Measurements from ENCODE around the gene RAD51AP2.
"Not testable (repeated sequence)": the region's sequence is repeated elsewhere in the genome, so short reads cannot be mapped to it uniquely, and the experiment has no call there.

Gene RAD51AP2

DNA sequence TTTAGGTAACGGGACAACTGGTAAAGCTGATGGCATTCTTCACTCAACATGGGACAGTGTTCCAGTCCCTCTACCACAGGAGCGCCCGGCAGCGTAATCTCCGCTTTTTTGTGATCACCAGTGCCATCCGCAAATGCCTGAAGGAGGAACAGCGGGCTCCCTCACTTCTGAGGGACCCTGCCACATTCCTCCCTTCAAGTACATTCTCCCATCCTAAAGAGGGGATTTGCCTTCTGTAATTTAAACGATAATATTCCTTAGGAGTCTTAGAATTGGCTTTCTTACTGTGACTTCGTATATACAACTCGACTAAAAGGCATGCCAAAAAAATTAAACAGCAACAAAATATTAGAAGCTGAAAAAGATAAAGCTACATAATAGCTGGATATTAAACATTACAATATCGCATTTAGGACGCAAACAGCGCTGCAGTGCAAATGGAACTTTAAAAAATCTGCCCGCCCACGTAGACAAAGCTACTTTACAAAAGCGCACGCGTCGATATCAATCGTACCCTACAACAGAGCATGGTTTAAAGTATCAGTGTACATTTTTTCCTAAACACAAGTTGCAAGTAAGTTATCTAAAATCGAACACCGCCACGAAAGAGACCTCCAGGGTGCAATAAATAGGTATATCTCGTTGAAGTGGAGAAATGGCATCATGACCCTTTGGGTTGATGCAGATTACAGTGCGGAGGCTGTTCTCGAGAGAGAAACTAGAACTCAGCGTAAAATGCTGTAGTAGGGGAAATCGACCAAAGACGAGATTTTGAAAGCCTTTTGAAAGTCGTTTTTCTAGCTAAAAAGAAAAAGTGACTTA lies 20.0 kb upstream of the RAD51AP2 start:
- no peak for DNase-seq (ENCODE audit: low read depth in 2 of 2)

- DNase-seq (ENCODE audit: low read depth in 2 of 2), result no peak
These were observed 18.2 kb upstream of the RAD51AP2 start for GRCh38 chr2:17536416-17536815.

DNA sequence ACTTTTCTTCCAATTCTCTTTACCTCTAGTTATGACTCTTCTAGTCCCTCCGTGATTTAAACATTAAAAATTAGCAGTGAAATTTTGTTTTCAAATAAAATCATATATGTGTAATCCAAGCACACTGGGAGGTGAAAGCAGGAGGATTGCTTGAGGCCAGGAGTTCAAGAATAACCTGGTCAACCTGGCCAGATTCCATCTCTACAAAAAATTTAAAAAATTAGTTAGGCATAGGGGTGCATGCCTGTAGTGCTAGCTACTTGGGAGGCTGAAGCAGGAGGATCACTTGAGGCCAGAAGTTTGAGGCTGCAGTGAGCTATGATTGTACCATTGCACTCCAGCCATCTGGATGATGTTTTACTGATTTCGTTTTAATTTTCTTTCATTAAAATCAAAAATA lies 15.3 kb upstream of the RAD51AP2 start:
- no peak for DNase-seq (ENCODE audit: low read depth in 2 of 2)

GRCh38 chr2:17529771-17530170 lies 11.5 kb upstream of the RAD51AP2 start:
- DNase-seq (ENCODE audit: low read depth in 2 of 2), result no peak

DNA sequence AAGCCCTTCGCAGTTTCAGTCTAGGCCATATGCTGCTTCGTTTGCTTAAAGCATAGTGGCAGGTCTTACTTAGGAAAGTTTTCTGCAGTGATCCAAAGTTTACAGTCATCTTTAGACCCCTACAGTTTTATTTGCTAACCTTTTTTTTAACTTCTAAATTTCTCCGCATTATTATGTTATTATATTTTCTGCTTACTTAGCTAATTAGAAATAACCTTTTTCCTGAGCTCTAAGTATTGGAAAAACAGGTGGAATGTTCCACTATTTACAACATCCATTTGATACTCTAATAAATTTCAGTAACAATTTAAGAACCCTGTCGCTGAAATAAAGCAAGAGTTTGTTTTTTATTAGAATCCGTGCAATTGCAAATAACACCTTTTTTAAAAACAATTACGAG lies 4.1 kb upstream of the RAD51AP2 start:
- no peak for DNase-seq (ENCODE audit: low read depth in 2 of 2)

- no peak for DNase-seq (ENCODE audit: low read depth in 2 of 2)
These were observed 3.4 kb upstream of the RAD51AP2 start for GRCh38 chr2:17521621-17522020.

- DNase-seq (ENCODE audit: low read depth in 2 of 2), result no peak
These were observed 2.5 kb upstream of the RAD51AP2 start for GRCh38 chr2:17520761-17521160.

DNA sequence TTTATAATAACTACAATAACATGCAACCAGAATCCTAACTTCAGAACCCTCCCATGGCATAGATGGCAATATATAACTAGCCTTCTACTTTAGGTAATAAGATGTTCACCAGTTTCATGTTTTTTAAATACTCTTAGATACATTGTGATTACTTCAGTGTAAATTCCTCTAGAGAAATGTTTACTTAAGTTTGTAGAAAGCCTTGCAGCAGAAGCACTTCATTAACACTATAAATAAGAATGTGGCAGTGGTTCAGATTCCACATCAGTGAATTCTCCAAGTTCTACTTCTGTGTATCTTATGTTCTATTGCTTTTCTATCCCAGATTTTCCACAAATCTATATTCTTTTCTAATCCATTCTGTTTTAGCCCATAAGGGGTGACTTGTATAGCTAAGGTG lies 1.2 kb upstream of the RAD51AP2 start:
- DNase-seq (ENCODE audit: low read depth in 2 of 2), result no peak

GRCh38 chr2:17517481-17518211 lies 594 bp downstream of the RAD51AP2 start:
- DNase-seq (ENCODE audit: low read depth in 2 of 2), result no peak

DNA sequence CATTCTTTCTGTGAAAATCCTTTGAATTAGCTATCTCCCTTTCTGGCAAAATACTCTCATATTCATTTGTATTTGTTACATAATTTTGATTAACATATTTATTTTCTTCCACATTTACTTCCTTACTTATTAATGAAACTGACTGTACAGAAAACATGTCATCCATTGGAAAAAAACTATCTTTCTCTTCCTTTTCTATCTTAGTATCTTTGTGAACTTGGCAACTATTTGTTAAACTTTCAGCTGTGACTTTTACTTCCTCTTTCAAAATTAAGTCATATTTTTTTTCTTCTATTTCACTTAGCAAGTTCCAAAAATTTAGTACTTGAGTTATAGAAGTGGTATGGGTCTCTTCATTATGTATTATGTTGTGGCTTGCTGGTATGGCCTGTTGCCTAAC lies 2.6 kb downstream of the RAD51AP2 start:
- no peak for DNase-seq (ENCODE audit: low read depth in 2 of 2)

- DNase-seq (ENCODE audit: low read depth in 2 of 2), result no peak
These were observed 11.3 kb downstream of the RAD51AP2 start for GRCh38 chr2:17506736-17507616.

DNA sequence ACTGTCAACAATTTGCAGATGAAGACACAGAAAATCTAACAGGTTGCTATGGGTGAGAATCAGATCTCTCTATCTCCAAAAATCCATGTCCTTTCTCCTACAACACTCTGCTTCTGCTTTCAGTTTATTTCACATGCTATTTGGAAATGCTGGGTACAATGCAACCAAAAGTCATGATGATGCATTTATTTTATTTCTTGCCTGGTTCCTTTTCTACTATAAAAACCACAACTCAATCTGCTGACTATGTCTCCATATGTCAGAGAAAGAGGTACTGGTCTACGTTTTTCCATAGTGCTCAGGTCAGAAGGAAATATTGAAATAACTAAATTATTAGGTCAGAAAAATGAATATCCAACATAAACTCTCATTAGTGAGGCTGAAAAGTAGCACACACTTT lies 20.5 kb downstream of the RAD51AP2 start:
- no peak for DNase-seq (ENCODE audit: low read depth in 2 of 2)

DNA sequence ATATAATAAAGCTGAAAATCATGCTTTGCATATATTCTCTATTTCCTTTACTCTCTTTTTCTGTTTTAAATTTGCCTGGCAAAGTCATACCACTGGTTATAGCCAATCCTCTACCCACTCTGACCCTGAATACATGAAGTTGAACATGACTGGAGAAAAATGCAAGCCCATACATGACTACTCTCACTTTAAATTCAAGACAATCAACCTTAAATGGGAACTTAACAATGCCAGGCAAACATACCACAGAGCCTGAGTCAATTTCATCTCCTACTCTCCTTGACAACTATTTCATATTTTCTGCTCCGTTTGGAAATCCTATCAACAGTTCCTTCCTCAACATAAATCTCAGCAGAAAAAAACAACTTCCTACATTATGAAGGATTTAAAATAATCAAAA lies 22.6 kb downstream of the RAD51AP2 start:
- no peak for DNase-seq (ENCODE audit: low read depth in 2 of 2)

DNA sequence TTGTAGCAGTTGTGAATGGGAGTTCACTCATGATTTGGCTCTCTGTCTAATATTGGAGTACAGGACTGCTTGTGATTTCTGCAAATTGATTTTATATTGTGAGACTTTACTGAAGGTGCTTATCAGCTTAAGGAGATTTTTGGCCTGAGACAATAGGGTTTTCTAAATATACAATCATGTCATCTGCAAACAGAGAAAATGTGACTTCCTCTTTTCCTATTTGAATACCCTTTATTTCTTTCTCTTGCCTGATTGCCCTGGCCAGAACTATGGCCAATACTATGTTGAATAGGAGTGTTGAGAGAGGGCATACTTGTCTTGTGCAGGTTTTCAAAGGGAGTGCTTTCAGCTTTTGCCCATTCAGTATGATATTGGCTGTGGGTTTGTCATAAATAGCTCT lies 28.1 kb downstream of the RAD51AP2 start:
- not testable (repeated sequence) for DNase-seq (ENCODE audit: low read depth in 2 of 2)

GRCh38 chr2:17488610-17489009 lies 29.6 kb downstream of the RAD51AP2 start:
- DNase-seq (ENCODE audit: low read depth in 2 of 2), result not testable (repeated sequence)

GRCh38 chr2:17483496-17483895 lies 34.7 kb downstream of the RAD51AP2 start:
- DNase-seq (ENCODE audit: low read depth in 2 of 2), result no peak

DNA sequence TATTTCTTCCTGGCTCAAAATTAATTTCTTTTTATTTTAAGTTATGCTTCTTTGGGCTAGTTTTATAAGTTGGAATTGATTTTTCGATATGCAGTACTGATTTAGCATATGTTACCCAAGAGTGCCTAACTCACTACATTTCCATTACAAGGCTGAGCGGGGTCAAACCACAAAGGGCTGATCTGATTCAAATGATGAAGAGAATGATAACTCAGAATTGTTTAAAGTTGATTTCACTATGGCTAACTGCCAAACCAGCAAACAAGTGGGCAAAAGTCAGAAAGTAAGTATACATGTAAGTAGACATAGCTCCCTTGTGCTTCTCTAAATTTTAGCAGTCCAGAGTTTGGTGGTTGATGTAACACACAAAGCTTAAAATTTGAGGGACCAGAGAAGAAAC lies 35.6 kb downstream of the RAD51AP2 start:
- no peak for DNase-seq (ENCODE audit: low read depth in 2 of 2)

DNA sequence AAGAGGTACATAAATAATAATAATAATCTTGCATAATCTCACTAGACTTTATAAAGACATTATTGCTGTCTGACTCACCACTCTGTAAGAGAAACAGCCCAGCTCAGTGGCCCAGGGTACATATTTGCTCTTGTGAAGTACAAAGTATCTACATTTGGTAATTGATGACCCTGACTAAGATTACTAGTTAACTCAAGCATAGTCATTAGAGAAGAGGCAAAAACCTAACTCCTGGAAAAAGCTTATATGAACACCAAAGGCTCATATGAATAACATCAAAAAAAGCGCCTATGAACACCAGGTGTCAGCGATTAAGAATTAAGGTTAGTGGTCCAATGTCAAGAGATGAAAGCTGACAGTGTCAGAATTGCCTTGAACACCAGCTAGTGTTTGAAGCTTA lies 38.4 kb downstream of the RAD51AP2 start:
- peak in 1 of 2 experiments; percentile 16 for DNase-seq (ENCODE audit: low read depth in 2 of 2)

DNA sequence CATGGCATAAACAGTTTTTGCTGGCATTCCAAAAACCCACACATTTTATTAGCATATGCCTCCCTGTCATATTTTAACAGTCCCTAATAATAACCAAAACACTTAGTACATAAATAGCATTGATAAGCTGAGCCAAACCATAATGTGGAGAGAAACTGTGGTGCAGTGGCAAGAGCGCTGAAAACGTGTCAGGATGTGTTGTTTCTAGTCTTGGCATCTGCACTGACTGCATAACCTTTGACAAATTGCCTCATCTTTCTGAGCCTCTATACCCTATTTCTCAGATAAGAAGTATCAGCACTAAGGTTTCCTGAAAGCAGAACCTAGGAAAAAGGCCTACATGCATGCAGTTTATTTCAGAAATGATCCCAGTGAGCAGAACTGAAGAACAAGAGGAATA lies 41.4 kb downstream of the RAD51AP2 start:
- no peak for DNase-seq (ENCODE audit: low read depth in 2 of 2)

- DNase-seq (ENCODE audit: low read depth in 2 of 2), result no peak
These were observed 42.2 kb downstream of the RAD51AP2 start for GRCh38 chr2:17476064-17476463.

GRCh38 chr2:17475286-17475685 lies 43.0 kb downstream of the RAD51AP2 start:
- no peak for DNase-seq (ENCODE audit: low read depth in 2 of 2)

DNA sequence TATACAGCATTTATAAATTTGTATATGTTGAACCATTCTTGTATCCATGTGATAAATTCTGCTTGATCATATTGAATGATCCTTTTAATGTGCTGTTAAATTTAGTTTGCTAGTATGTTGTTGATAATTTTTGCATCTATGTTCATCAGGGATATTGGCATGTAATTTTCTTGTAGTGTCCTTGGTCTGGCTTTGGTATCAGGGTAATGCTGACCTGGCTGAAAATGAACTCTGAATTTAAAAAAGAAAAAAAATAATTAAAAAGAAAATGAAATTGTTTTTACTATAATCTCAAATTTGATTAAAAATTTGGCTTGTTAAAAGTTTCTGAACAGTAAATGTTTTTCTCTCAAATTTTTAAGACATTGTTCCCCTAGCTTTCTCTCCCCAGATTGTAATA lies 46.3 kb downstream of the RAD51AP2 start:
- no peak for DNase-seq (ENCODE audit: low read depth in 2 of 2)
